Neuronal stem cell (in vitro differentiated cells): Measurements from ENCODE around the gene WDR82.
A peak's percentile ranks its signal among the peaks of the same experiment; 100 is the strongest.

ENCODE experiments used
- DNase-seq: peaks from one replicate; pipeline ENCODE4 v3.0.0-alpha.2; 2013; ENCODE audit warnings: low spot score
- H2AFZ ChIP-seq: one replicate; pipeline ENCODE4 v1.6.1; 2013; ENCODE audit warnings: mild to moderate bottlenecking, low read length, inconsistent platforms
- H2AK5ac ChIP-seq: 2 replicates; pipeline ENCODE4 v1.6.1; 2013; ENCODE audit warnings: low read depth, mild to moderate bottlenecking, inconsistent platforms, low read length, moderate library complexity, mixed read lengths
- H2BK120ac ChIP-seq: 2 replicates; pipeline ENCODE4 v1.6.1; 2013; ENCODE audit warnings: low read depth, mild to moderate bottlenecking, inconsistent platforms, low read length, moderate library complexity, mixed read lengths
- H2BK12ac ChIP-seq: one replicate; pipeline ENCODE4 v1.6.1; 2013; ENCODE audit warnings: low read length, inconsistent platforms
- H2BK15ac ChIP-seq: 2 replicates; pipeline ENCODE4 v1.6.1; 2013; ENCODE audit warnings: mild to moderate bottlenecking, low read length, inconsistent platforms, mixed read lengths
- H2BK5ac ChIP-seq: one replicate; pipeline ENCODE4 v1.6.1; 2013; ENCODE audit warnings: inconsistent platforms, mild to moderate bottlenecking, low read length, moderate library complexity
- H3K14ac ChIP-seq: one replicate; pipeline ENCODE4 v1.6.1; 2013; ENCODE audit warnings: low read length, inconsistent platforms
- H3K18ac ChIP-seq: 2 replicates; pipeline ENCODE4 v1.6.1; 2013; ENCODE audit warnings: low read length, inconsistent platforms
- H3K23ac ChIP-seq: 2 replicates; pipeline ENCODE4 v1.6.1; 2013; ENCODE audit warnings: low read depth, mild to moderate bottlenecking, mixed read lengths, low read length, inconsistent platforms; ENCODE audit not compliant: poor library complexity
- H3K27ac ChIP-seq: replicated peaks from 3 replicates; pipeline ENCODE4 v1.5.1; 2013; ENCODE audit warnings: low read length, inconsistent platforms
- H3K27me3 ChIP-seq, 3 experiments: 2 replicates each; pipeline ENCODE4 v1.6.1; 2013; ENCODE audit warnings: low read length in 3 of 3, mild to moderate bottlenecking in 2 of 3, inconsistent platforms in 1 of 3, low read depth in 1 of 3, mixed read lengths in 1 of 3, moderate library complexity in 1 of 3; ENCODE audit not compliant: control insufficient read depth in 3 of 3, insufficient read depth in 3 of 3
- H3K36me3 ChIP-seq, 2 donors: replicated peaks in 1 of 2; 2 replicates each; pipeline ENCODE4 v1.6.1; 2013; ENCODE audit warnings: low read length in 2 of 2; ENCODE audit not compliant: control insufficient read depth in 2 of 2, insufficient read depth in 2 of 2
- H3K4ac ChIP-seq: 2 replicates; pipeline ENCODE4 v1.6.1; 2013; ENCODE audit warnings: inconsistent platforms, mild to moderate bottlenecking, low read length, moderate library complexity
- H3K4me1 ChIP-seq, 2 donors: 1 replicate in 1 of 2; 2 replicates in 1 of 2; pipeline ENCODE4 v1.6.1; 2013; ENCODE audit warnings: low read length in 2 of 2, low read depth in 1 of 2; ENCODE audit not compliant: control insufficient read depth in 2 of 2, insufficient read depth in 1 of 2
- H3K4me2 ChIP-seq: one replicate; pipeline ENCODE4 v1.6.1; 2013; ENCODE audit warnings: mild to moderate bottlenecking, low read length, inconsistent platforms; ENCODE audit not compliant: insufficient read depth, poor library complexity, severe bottlenecking
- H3K4me3 ChIP-seq, 2 donors: 2 replicates each; pipeline ENCODE4 v1.5.1; 2013; ENCODE audit warnings: low read length in 2 of 2, mild to moderate bottlenecking in 2 of 2, inconsistent platforms in 1 of 2, moderate library complexity in 1 of 2
- H3K79me1 ChIP-seq: one replicate; pipeline ENCODE4 v1.6.1; 2013; ENCODE audit warnings: low read depth, mild to moderate bottlenecking, inconsistent platforms, low read length, moderate library complexity
- H3K9ac ChIP-seq: one replicate; pipeline ENCODE4 v1.6.1; 2013; ENCODE audit warnings: mild to moderate bottlenecking, low read depth, low read length, inconsistent platforms; ENCODE audit not compliant: poor library complexity
- H3K9me3 ChIP-seq, 2 donors: replicated peaks in 1 of 2; 2 replicates each; pipeline versions ENCODE3 to v1.6.1; 2013; ENCODE audit warnings: low read length in 2 of 2, mild to moderate bottlenecking in 2 of 2, inconsistent platforms in 1 of 2, low read depth in 1 of 2, mixed read lengths in 1 of 2, moderate library complexity in 1 of 2; ENCODE audit not compliant: control insufficient read depth in 2 of 2, insufficient read depth in 1 of 2
- H4K8ac ChIP-seq: one replicate; pipeline ENCODE4 v1.6.1; 2013; ENCODE audit warnings: low read depth, mild to moderate bottlenecking, inconsistent platforms, low read length, moderate library complexity
- H4K91ac ChIP-seq: one replicate; pipeline ENCODE4 v1.6.1; 2013; ENCODE audit warnings: low read length, low read depth, mild to moderate bottlenecking, inconsistent platforms; ENCODE audit not compliant: poor library complexity
- WGBS, 2 donors: extraction: QIAGEN DNeasy Blood & Tissue Kit; methylation state at CpG; one replicate each; pipeline ENCODE4 v1.1.7; 2013; ENCODE audit warnings: missing lambda C conversion rate in 2 of 2, mixed read lengths in 1 of 2; ENCODE audit not compliant: insufficient read length in 2 of 2, insufficient replicate concordance in 1 of 2; ENCODE audit errors: extremely low coverage in 2 of 2; 5-methylcytosine and 5-hydroxymethylcytosine counted together

WDR82 gene

GRCh38 chr3:52213901-52214300, 64.5 kb downstream of the WDR82 start:
- no peak for DNase-seq
- Histone ChIP-seq H3K4me3 (no peak overlapping the region), H3K36me3 (peaks cover 52 to 71% of the 10 kb centered on the region in 2 donors), H3K27me3 (no peaks in the 10 kb centered on the region), H2BK12ac (no peak overlapping the region), H2BK5ac (no peak overlapping the region), H2BK120ac (no peak overlapping the region), H3K27ac (no peak overlapping the region), H3K4me1 (peaks cover 4 to 10% of the 10 kb centered on the region in 2 donors), H2AFZ (no peak overlapping the region), H3K14ac (no peak overlapping the region), H3K79me1 (no peaks in the 10 kb centered on the region), H3K4ac (no peak overlapping the region), H3K18ac (no peak overlapping the region), H4K91ac (no peak overlapping the region), H3K9ac (no peak overlapping the region), H3K4me2 (no peak overlapping the region), H2AK5ac (no peak overlapping the region), H3K9me3 (peaks cover 0 to 2% of the 10 kb centered on the region in 2 donors), H4K8ac (no peak overlapping the region), H2BK15ac (no peak overlapping the region), H3K23ac (no peak overlapping the region)

DNA sequence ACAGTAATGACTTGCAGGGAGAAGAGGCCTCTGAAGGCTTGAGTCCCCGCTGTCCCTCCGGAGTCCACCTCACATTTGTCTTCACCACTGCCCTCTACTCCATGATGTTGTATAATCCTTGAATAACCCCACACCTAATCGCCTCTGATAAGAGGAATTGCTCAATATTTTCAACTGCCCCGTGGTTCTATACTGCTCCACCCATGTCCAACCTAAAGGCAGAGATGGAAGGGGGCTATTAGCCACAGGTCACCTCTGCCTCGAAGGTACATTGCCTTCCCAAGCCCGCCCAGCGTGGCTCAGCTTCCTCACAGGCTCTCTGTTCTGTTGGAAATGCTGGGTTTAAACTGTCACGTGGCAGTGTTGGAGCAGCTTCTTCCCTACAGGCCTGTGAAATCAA, 65.4 kb downstream of the WDR82 start:
- no peak overlapping the region for H2BK15ac ChIP-seq
- no peak overlapping the region for H4K91ac ChIP-seq
- peaks cover 59 to 80% of the 10 kb centered on the region in 2 donors for H3K36me3 ChIP-seq
- H2BK120ac ChIP-seq, result no peak overlapping the region
- no CpG with 5 or more reads among the region's 8 CpGs for WGBS, 2 donors
- H4K8ac ChIP-seq, result no peak overlapping the region
- no peak for DNase-seq
- H3K4me3 ChIP-seq, result no peak overlapping the region
- no peak overlapping the region for H2AFZ ChIP-seq
- peaks cover under 1% of the 10 kb centered on the region for H3K79me1 ChIP-seq
- peaks cover 0 to 7% of the 10 kb centered on the region in 2 donors for H3K4me1 ChIP-seq
- no peak overlapping the region for H3K14ac ChIP-seq
- H2BK5ac ChIP-seq, result no peak overlapping the region
- no peak overlapping the region for H3K23ac ChIP-seq
- H3K27ac ChIP-seq, result no peak overlapping the region
- H3K4me2 ChIP-seq, result no peak overlapping the region
- no peak overlapping the region for H3K4ac ChIP-seq
- H3K9me3 ChIP-seq, result peaks cover 0 to 2% of the 10 kb centered on the region in 2 donors
- no peak overlapping the region for H2BK12ac ChIP-seq
- no peak overlapping the region for H3K18ac ChIP-seq
- no peak overlapping the region for H3K9ac ChIP-seq
- H3K27me3 ChIP-seq, result no peaks in the 10 kb centered on the region
- H2AK5ac ChIP-seq, result no peak overlapping the region

- no peak overlapping the region for H3K4me2 ChIP-seq
- no peak overlapping the region for H3K23ac ChIP-seq
- no peaks in the 10 kb centered on the region for H3K4me1 ChIP-seq
- H3K4ac ChIP-seq, result no peak overlapping the region
- H2BK12ac ChIP-seq, result no peak overlapping the region
- peak overlapping the region in 1 of 2 donors; percentile 56 for H3K4me3 ChIP-seq
- H3K14ac ChIP-seq, result no peak overlapping the region
- peaks cover 2% of the 10 kb centered on the region for H3K79me1 ChIP-seq
- peaks cover 0 to 2% of the 10 kb centered on the region in 2 donors for H3K9me3 ChIP-seq
- no peak overlapping the region for H4K8ac ChIP-seq
- no peak overlapping the region for H4K91ac ChIP-seq
- no peak overlapping the region for H2BK15ac ChIP-seq
- no peak overlapping the region for H2BK5ac ChIP-seq
- H3K27me3 ChIP-seq, result no peaks in the 10 kb centered on the region
- no peak overlapping the region for H3K9ac ChIP-seq
- WGBS, 2 donors, result no CpG with 5 or more reads among the region's 18 CpGs
- no peak overlapping the region for H2AFZ ChIP-seq
- no peak overlapping the region for H3K27ac ChIP-seq
- no peak overlapping the region for H3K18ac ChIP-seq
- H2BK120ac ChIP-seq, result no peak overlapping the region
- no peak overlapping the region for H2AK5ac ChIP-seq
- no peak for DNase-seq
- peaks cover 65 to 94% of the 10 kb centered on the region in 2 donors for H3K36me3 ChIP-seq
Observed at GRCh38 chr3:52211268-52211891, 67.1 kb downstream of the WDR82 start.

- no CpG with 5 or more reads among the region's 6 CpGs for WGBS, 2 donors
Observed at GRCh38 chr3:52210550-52211046, 67.9 kb downstream of the WDR82 start.

More at GRCh38 chr3:52210550-52211046, 67.9 kb downstream of the WDR82 start:
- Histone ChIP-seq H2BK120ac (no peak overlapping the region), H3K14ac (no peak overlapping the region), H3K9me3 (peaks cover 0 to 2% of the 10 kb centered on the region in 2 donors), H3K79me1 (peaks cover 2% of the 10 kb centered on the region), H3K4me3 (no peak overlapping the region), H3K18ac (no peak overlapping the region), H2BK5ac (no peak overlapping the region), H3K27ac (no peak overlapping the region), H2BK15ac (no peak overlapping the region), H2BK12ac (no peak overlapping the region), H4K91ac (no peak overlapping the region), H3K9ac (no peak overlapping the region), H3K36me3 (peaks cover 71 to 97% of the 10 kb centered on the region in 2 donors), H2AK5ac (no peak overlapping the region), H2AFZ (no peak overlapping the region), H3K4me1 (no peaks in the 10 kb centered on the region), H3K4ac (no peak overlapping the region), H3K23ac (no peak overlapping the region), H3K4me2 (no peak overlapping the region), H4K8ac (no peak overlapping the region), H3K27me3 (no peaks in the 10 kb centered on the region)
- no peak for DNase-seq
